Mucosa of rectum (tissue), 2 donors: Measurements from ENCODE around the gene NLGN1.

Experiments used
- H3K27ac ChIP-seq, 2 donors: one replicate each; pipeline ENCODE4 v1.7.0; 2013; ENCODE audit warnings: inconsistent platforms in 2 of 2, low read depth in 2 of 2, low read length in 2 of 2
- H3K27me3 ChIP-seq, 2 donors: one replicate each; pipeline ENCODE4 v1.7.0; 2013; ENCODE audit warnings: low read length in 2 of 2; ENCODE audit not compliant: control insufficient read depth in 2 of 2, insufficient read depth in 2 of 2
- H3K36me3 ChIP-seq, 2 donors: one replicate each; pipeline ENCODE4 v1.7.0; 2013; ENCODE audit warnings: low read length in 2 of 2; ENCODE audit not compliant: control insufficient read depth in 2 of 2, insufficient read depth in 2 of 2
- H3K4me1 ChIP-seq, 2 donors: one replicate each; pipeline ENCODE4 v1.7.0; 2013; ENCODE audit warnings: low read length in 2 of 2, mild to moderate bottlenecking in 1 of 2; ENCODE audit not compliant: control insufficient read depth in 2 of 2, insufficient read depth in 2 of 2
- H3K4me3 ChIP-seq, 2 donors: one replicate each; pipeline ENCODE4 v1.7.0; 2013; ENCODE audit warnings: low read length in 2 of 2
- H3K9ac ChIP-seq, 2 donors: one replicate each; pipeline ENCODE4 v1.7.0; 2013; ENCODE audit warnings: low read length in 2 of 2, low read depth in 1 of 2, mild to moderate bottlenecking in 1 of 2
- H3K9me3 ChIP-seq, 2 donors: one replicate each; pipeline ENCODE4 v1.7.0; 2013; ENCODE audit warnings: low read length in 2 of 2; ENCODE audit not compliant: control insufficient read depth in 2 of 2
- donor health status: healthy.
- donor health status: Normal muscosa, but diverticular disease.

NLGN1 gene

DNA sequence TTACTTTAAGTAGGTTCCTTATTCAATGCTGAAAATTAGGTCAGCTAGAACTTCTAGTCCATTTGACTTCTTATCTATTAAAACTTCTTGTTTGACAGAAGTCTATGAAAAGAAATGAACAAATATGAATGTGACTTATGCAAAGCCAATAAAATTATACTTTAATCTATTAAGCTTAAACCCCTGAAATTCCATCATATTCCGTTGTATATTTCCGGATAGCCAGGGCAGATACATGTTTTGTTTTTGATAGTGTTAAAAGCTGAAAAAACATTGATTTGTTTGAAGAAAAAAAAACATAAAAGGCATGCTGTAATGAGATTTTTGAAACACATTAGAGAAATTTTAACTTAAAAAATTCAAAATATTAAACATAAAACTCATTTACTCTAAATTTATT lies 794.4 kb downstream of the NLGN1 start:
- H3K4me3 ChIP-seq = no peak overlapping the region
- H3K27ac ChIP-seq = no peak overlapping the region
- H3K9ac ChIP-seq = no peak overlapping the region
- H3K9me3 ChIP-seq = no peaks in the 10 kb centered on the region
- no peaks in the 10 kb centered on the region for H3K36me3 ChIP-seq
- H3K27me3 ChIP-seq = no peaks in the 10 kb centered on the region
- no peaks in the 10 kb centered on the region for H3K4me1 ChIP-seq

DNA sequence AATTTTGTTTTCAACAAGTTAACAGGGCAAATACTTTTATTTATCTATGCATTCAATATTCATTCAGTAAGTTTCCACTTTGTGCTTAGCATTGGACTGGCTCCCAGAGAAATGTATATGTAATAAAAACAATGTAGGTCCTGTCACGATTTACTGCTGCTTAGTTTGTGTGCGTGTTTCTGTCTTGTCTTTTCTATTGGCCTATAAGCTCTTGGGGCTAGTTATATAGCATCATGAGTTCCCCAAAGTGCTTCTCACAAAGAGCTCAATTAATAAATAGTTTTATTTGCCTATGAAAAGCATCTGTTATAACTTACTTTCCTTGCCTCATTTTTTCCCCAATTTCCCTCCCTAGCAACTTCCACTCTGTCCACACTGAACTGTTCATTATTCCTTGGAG lies 794.9 kb downstream of the NLGN1 start:
- Histone ChIP-seq H3K4me1 (no peaks in the 10 kb centered on the region), H3K27ac (no peak overlapping the region), H3K9me3 (no peaks in the 10 kb centered on the region), H3K36me3 (no peaks in the 10 kb centered on the region), H3K4me3 (no peak overlapping the region), H3K9ac (no peak overlapping the region), H3K27me3 (no peaks in the 10 kb centered on the region)

DNA sequence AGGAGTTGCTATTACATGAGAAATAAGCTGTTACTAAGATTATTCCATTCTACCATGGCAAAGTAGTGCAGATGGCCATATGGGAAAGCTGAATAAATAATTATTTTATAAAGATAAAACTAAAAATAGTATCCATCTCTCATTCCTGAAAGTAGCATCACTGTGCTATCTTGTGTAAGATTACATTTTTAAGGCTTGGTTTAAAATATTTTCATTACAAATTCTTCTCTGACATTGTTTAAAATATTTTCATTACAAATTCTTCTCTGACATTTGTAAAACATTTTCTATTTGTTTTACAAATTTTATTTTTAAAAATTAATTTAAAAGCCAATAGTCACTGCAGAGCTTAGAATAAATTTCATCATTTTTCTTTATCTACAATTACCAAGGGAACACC lies 796.1 kb downstream of the NLGN1 start:
- no peak overlapping the region for H3K9ac ChIP-seq
- no peaks in the 10 kb centered on the region for H3K9me3 ChIP-seq
- H3K4me1 ChIP-seq = no peaks in the 10 kb centered on the region
- no peak overlapping the region for H3K4me3 ChIP-seq
- no peak overlapping the region for H3K27ac ChIP-seq
- no peaks in the 10 kb centered on the region for H3K27me3 ChIP-seq
- H3K36me3 ChIP-seq = no peaks in the 10 kb centered on the region

DNA sequence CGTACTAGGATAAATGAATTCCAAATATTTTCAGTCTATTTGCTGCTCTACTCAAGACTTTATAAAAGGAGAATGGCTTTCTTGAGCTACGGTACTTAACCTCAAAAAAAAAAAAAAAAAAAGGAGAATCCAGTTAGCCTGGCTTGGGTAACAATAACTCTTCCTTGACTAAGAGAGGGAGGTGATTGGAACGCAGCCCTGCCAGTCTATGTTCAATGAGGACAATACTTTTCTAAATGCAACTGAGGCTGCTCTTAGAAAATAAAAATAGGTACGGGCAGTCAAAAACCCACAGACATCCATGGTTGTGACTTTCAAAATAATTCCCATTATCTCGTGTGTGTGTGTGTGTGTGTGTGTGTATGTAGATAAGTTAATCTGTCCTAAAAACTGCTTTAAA lies 799.9 kb downstream of the NLGN1 start:
- no peak overlapping the region for H3K27ac ChIP-seq
- H3K4me1 ChIP-seq = no peaks in the 10 kb centered on the region
- H3K4me3 ChIP-seq = no peak overlapping the region
- H3K9me3 ChIP-seq = no peaks in the 10 kb centered on the region
- no peak overlapping the region for H3K9ac ChIP-seq
- H3K36me3 ChIP-seq = no peaks in the 10 kb centered on the region
- no peaks in the 10 kb centered on the region for H3K27me3 ChIP-seq

DNA sequence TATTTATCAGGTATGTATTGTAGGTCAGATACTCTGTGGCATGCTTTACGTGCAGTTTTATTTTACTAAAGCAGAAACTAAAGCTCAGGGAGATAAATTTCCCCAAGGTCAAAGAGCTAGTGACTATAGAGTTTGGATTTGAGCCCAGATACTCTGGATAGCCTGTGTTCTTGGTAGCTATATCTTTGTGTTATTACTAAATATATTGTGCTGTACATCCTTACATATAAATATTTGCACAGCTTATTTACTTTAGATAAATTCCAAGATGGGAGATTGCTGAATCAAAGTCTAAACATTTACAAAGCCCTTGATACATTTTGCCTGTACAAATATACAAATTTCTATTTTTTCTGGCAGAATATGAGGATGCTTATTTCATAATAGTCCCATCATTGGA lies 800.7 kb downstream of the NLGN1 start:
- no peak overlapping the region for H3K4me3 ChIP-seq
- no peak overlapping the region for H3K9ac ChIP-seq
- no peaks in the 10 kb centered on the region for H3K36me3 ChIP-seq
- H3K27me3 ChIP-seq = no peaks in the 10 kb centered on the region
- no peaks in the 10 kb centered on the region for H3K4me1 ChIP-seq
- H3K27ac ChIP-seq = no peak overlapping the region
- no peaks in the 10 kb centered on the region for H3K9me3 ChIP-seq

DNA sequence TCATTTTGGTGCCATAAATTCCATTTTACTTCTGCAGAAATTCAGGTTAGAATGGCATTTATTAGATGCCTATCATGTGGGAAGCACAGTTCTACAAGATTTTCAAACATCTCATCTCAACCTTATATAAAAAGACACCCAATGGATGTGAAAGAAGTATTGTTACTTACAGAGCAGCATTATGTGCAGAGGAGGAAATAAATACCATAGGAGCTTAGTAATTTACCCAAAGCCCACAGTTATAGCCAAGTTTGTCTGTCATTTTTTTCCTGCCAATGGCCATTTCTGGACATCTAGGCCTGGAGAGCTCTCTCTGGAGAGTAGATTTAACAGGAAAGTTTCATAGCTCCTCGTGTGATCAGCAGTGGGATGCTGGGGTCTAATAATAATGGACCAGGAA lies 802.2 kb downstream of the NLGN1 start:
- Histone ChIP-seq H3K36me3 (no peaks in the 10 kb centered on the region), H3K9ac (no peak overlapping the region), H3K4me3 (no peak overlapping the region), H3K27me3 (no peaks in the 10 kb centered on the region), H3K9me3 (no peaks in the 10 kb centered on the region), H3K27ac (no peak overlapping the region), H3K4me1 (no peaks in the 10 kb centered on the region)

DNA sequence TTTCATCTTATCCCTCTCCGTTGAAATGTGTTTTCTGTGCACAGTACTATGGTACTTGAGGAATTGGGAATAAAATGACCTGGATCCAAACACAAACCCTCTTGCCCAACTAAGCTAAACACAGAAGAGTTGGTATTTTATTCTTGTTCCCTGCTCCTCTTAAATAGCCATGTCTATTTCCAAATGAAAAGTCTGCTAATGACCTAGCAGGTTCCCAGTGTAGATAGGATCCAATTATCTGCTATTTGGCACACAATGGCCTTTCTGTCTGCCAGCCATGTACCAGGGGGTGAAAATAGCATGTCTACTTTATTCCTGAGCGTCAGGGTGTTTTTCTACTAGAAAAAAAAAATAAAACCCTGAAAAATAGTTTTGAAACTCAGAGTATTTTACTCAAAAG lies 804.6 kb downstream of the NLGN1 start:
- Histone ChIP-seq H3K27ac (no peak overlapping the region), H3K9me3 (no peaks in the 10 kb centered on the region), H3K27me3 (no peaks in the 10 kb centered on the region), H3K36me3 (no peaks in the 10 kb centered on the region), H3K4me1 (no peaks in the 10 kb centered on the region), H3K4me3 (no peak overlapping the region), H3K9ac (no peak overlapping the region)

DNA sequence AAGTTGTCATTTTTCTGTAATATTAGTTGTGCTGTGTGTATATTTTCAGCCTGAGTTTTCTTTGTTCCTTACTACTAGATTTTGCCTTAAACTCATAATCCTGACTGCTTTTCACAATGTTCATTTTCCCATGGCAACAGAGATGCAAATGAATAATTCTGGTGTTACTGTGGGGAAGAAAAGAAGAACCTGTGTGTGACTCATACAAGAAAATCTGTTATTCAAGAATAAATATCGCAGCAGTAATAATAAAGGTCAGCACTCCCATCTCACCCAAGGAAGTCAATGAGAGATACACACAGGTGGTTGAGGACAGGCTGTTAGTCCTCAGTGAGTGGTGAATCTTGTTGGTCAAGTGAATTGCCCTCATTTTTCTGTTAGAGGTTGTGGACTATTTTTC lies 805.0 kb downstream of the NLGN1 start:
- H3K9ac ChIP-seq = no peak overlapping the region
- H3K27ac ChIP-seq = no peak overlapping the region
- no peaks in the 10 kb centered on the region for H3K36me3 ChIP-seq
- no peaks in the 10 kb centered on the region for H3K4me1 ChIP-seq
- H3K27me3 ChIP-seq = no peaks in the 10 kb centered on the region
- no peaks in the 10 kb centered on the region for H3K9me3 ChIP-seq
- no peak overlapping the region for H3K4me3 ChIP-seq

DNA sequence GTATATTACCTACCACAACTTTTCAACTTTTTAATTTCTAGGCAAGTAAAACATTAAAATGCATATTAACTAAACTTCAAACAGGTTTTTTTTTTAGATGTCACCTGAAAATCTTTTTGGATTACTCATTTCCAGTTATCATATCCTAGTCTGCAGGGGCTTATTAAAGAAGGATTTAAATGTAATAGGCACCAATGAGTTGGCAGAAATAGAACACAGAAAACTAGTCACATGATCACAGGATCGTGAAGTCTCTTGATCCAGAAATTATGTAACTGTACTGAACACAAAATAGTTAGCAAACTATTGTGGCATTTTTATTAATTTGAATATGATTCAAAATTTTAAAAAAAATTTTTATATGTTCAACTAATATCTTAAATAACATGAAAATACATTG lies 807.2 kb downstream of the NLGN1 start:
- Histone ChIP-seq H3K9ac (no peak overlapping the region), H3K4me1 (no peaks in the 10 kb centered on the region), H3K27me3 (no peaks in the 10 kb centered on the region), H3K36me3 (no peaks in the 10 kb centered on the region), H3K27ac (no peak overlapping the region), H3K9me3 (no peaks in the 10 kb centered on the region), H3K4me3 (no peak overlapping the region)

DNA sequence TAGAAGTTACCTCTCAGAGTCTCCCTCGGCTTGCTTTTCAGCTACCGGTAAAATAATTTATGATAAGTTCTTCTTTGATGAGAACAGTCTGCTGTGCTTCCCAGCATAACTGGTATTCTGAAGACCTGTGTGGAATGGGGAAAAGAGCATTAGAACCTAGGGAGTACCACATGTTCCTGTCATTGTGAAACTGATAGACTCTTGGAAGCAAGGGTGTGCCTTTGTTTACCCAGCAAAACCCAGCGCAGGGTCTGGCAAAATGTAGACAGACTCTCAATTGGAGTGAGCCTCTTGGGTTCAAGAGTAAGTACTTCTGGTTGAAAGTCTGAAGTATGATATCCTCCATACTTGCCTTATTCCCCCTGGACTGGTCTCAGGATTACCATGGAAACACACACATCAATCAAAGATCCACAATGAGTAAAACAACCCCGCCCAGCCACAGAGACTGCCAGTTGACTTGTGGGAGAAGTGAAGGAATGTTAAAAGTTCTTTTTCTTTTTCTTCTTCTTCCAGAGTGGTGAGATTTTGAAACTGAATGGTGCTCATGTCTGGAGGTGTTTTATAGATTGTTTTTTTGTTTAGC lies 809.2 kb downstream of the NLGN1 start:
- Histone ChIP-seq H3K4me3 (no peak overlapping the region), H3K27me3 (no peaks in the 10 kb centered on the region)

DNA sequence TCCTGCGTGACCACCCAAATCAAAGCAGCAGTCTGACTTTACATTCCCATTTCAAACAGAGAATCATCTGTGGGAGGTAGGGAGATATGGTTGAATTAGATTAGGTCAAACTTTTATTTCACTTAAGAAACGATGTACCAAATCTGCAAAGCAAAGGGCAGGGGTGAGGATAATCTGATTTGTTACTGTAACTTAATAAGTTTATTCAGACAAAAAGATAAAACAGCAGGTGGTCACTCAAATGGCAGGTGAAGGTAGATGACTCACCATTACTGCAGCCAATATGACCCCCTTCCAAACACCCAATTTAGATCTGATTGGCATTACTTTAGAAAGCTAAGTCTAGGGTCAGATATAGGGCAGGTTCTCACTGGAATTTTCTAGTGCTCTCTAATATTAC lies 810.6 kb downstream of the NLGN1 start:
- Histone ChIP-seq H3K4me3 (no peak overlapping the region), H3K4me1 (no peaks in the 10 kb centered on the region), H3K9ac (no peak overlapping the region), H3K27me3 (no peaks in the 10 kb centered on the region), H3K27ac (no peak overlapping the region), H3K36me3 (no peaks in the 10 kb centered on the region), H3K9me3 (no peaks in the 10 kb centered on the region)

More for the DNA sequence above, 809.2 kb downstream of the NLGN1 start:
- Histone ChIP-seq H3K9me3 (no peaks in the 10 kb centered on the region), H3K27ac (no peak overlapping the region), H3K36me3 (no peaks in the 10 kb centered on the region), H3K9ac (no peak overlapping the region), H3K4me1 (no peaks in the 10 kb centered on the region)
